GM19468 (cell line): ENCODE data around the gene GSTO2.

Experiments
- ATAC-seq: cut with Tn5 transposase; IDR thresholded peaks from one replicate; pipeline ENCODE4 v1.9.1; 2021; ENCODE audit warnings: mild to moderate bottlenecking, moderate library complexity, moderate number of reproducible peaks; ENCODE audit not compliant: unreplicated experiment; ENCODE audit errors: extremely low read depth

The GSTO2 gene

GRCh38 chr10:104277785-104278184, 8.8 kb downstream of the GSTO2 start:
- no peak for ATAC-seq

DNA sequence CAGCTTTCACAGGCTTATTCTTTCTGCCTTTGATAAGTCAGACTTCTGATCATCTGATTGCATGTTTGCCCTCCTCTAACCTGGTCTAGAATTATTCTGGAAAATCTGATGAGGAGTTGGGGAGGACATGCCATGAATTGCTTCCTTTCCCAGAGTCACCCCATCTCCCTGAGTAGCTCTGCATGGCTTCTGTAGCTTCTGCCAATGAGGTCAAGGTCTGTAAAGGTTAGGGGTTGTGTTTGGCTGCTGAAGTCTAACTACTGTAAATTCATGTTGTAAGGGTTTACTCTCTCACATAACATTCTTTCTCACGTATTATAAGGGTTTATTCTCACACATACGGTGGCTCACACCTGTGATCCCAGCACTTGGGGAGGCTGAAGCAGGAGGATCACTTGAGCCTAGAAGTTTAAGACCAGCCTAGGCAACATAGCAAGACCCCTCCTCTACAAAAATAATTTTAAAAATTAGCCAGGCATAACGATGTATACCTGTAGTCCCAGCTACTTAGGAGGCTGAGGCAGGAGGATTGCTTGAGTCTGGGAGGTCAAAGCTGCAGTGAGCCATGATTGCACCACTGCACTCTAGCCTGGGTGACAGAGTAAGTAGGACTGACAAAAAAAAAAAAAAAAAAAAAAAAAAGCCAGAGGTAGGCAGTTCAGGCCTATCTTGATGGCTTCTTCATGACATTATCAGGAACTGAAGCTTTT, 10.7 kb downstream of the GSTO2 start:
- no peak for ATAC-seq

GRCh38 chr10:104281694-104282093, 12.7 kb downstream of the GSTO2 start:
- ATAC-seq: no peak

GRCh38 chr10:104284846-104285245, 15.9 kb downstream of the GSTO2 start:
- ATAC-seq: no peak

DNA sequence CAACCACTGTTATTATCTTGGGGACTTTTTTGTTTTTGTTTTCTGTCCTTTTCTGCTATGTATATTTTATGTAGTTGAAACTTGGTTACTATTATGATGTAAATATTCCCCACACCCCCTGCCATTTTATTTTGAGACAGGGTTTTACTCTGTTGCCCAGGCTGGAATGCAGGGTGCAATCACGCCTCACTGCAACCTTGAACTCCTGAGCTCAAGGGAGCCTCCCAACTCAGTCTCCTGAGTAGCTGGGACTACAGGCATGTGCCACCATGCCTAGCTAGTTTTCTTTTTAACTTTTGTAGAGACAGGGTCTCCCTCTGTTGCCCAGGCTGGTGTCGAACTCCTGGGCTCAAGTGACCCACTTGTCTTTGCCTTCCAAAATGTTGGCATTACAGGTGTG, 18.0 kb downstream of the GSTO2 start:
- ATAC-seq: no peak

DNA sequence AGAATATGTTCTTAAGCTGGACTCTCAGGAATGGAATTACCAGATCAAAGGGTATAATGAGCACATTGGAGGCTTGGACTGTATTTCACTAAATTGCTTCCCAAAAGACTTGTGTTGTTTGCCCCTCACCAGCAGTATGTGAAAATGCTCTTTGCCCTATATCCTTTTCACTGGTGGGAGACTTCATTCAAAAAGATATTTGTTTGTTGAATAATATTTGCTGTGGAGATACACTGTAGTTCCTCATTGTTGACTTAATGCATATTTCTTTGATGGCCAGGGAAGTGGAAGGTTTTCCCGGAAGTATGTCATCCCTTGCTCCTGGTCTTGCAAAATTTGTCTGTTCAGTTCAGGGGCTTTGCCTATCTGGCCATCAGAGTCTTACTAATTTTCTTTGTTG, 19.4 kb downstream of the GSTO2 start:
- no peak for ATAC-seq

DNA sequence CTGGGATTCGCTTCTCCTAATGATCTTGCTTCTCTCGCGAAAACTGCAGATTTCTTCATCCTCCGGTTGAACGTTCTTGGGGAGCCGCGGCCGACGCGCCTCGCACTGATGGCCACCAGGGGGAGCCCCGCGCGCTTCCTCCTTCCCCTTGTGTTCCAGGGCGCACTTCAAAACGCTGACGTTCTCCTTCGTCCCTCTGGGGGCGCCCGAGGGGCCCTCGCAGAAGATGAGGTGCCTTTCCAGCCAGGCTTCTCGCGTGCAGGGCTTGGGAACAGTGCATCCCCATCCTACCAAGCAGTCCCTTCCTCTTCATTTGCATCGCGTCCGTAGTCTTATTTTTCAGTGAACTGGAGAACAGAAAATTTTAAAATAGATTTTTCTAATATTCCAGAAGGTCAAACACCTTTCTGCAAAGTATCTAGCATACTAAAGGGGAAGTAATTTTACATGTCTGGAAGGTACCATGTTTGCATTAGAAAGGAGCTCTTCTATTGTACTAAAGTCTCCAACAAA, 22.5 kb downstream of the GSTO2 start:
- ATAC-seq: peak; percentile 96

- ATAC-seq: no peak
These were observed 24.0 kb downstream of the GSTO2 start for GRCh38 chr10:104293011-104293410.

DNA sequence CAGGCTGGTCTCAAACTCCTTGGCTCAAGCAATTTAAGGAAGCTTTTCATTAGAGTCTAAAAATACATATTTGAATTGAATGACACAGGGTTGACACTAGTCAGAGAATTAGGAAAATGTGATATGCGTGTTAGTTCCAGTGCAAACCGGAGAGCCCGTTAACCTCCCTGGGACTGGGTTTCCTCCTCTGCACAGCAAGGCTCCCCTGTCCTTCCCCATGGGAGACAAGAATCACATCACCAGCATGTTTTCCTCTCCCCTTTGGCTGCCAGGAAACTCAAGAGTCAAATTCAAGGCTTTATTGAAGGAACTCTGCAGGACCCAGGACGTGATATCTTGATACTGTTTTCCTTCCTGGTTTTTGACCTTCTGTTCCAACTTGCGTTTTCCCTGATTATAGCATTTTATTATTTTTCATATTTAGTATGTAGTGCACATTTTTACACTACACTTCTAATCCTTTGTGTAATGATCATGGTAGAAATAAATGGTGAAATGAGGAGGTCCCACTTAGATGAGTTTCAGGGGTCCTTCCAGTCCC, 24.9 kb downstream of the GSTO2 start:
- ATAC-seq: no peak

DNA sequence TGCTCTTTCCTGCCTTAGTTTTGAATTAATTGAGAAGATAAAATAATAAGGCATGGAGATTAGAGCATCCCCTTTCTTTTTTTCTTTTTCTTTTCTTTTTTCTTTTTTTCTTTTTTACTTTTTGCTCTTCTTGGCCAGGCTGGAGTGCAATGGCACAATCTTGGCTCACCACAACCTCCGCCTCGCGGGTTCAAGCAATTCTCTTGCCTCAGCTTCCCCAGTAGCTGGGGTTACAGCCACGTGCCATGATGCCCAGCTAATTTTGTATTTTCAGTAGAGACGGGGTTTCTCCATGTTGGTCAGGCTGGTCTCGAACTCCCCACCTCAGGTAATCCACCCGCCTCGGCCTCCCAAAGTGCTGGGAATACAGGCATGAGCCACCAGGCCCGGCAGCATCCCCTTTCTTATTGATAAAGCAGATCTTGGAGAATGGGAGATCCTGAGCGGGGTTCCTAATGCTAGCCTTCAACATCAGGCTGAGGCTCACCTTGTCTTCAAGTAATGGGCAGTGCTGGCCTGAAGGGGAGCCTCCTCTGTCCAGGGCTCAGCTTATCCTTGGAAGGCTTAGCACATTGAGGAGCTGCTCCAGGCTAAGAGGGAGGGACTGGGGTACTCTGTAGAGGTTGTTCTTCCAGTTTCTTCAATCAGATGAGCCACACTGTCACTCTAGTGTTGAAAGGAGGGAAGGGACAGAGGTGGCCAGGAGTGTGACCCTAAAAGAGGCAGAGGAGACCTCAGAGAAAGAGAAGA, 27.9 kb downstream of the GSTO2 start:
- no peak for ATAC-seq

DNA sequence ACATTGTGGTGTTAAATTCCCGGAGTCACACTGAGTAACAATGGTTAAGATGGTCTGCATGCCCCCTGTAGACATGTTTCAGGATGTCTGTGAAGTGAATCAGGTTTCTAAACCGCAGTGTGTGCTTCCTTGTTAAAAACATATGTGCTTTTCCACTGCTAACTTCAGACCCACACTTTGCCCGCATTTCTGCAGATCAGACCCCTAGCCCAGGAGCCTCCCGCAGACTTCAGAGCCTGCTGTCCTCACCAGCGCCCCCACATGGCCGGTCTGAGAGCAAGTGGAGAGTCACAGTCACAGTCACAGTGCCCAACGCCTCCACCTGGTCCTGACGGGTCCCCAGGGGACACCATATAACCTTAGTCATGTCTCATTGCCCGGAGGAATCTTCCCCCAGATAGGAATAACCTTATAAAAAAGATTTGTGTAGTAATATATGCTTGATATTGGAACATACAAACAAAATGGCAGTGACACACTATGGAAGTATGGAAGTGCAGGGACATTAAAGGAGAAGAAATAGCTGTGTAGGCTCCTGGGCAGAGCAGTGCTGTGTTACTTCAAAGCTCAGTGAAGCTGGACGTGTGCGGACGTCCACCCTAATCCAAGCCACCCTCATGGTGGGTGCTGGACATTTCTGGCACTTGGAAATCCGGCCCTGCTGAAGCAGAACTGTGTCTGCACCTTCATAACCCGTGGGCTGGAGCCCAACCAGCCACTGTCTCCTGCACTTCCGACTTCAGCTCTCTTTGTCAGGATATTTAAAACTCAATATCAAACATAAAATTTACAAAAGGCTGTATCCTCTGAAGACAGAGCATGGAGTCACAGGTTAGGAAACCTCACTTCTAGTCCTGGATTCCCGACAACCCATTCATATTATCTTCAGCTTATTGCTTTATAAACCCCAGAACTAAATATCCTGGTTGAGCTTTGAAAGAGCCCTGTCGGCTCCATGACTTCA, 29.0 kb downstream of the GSTO2 start:
- no peak for ATAC-seq

GRCh38 chr10:104299031-104299904, 30.3 kb downstream of the GSTO2 start:
- no peak for ATAC-seq

- no peak for ATAC-seq
These were observed 31.2 kb downstream of the GSTO2 start for GRCh38 chr10:104300002-104300735.

GRCh38 chr10:104300736-104301292, 31.8 kb downstream of the GSTO2 start:
- ATAC-seq: no peak

DNA sequence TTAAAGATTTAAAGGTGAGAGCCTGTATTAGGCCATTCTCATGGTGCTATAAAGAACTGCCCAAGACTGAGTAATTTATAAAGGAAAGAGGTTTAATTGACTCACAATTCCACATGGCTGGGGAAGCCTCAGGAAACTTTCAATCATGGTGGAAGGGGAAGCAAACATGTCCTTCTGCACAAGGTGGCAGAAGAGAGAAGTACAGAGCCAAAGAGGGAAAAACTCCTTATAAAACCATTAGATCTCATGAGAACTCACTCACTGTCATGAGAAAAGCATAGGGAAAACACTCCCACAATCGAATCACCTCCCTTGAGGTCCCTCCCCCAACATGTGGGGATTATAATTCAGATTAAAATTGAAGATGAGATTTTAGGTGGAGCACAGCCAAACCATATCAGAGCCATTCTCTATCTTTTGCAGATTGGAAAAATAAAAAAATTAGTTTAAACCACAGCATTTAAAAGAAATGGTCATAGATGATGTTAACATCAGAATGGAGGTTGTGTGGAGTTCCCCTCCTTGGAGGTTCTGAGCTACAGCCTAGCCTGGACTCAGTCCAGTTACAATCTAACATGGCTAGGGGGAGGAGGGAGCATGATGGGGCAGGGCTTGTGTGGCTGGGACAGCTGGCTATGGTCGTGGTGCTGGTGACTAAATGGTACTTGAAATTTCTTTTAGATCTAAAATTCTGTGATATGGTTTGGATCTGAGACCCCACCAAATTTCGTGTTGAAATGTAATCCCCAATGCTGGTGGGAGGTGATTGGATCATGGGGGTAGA, 33.1 kb downstream of the GSTO2 start:
- no peak for ATAC-seq

GRCh38 chr10:104303594-104304355, 34.8 kb downstream of the GSTO2 start:
- ATAC-seq: no peak

GRCh38 chr10:104304356-104304745, 35.4 kb downstream of the GSTO2 start:
- ATAC-seq: no peak
